ENCODE data around the gene SSRP1.
A peak's percentile ranks its signal among the peaks of the same experiment; 100 is the strongest.
"Not testable (repeated sequence)": the region's sequence is repeated elsewhere in the genome, so short reads cannot be mapped to it uniquely, and the experiment has no call there.

Gene SSRP1, protein sequence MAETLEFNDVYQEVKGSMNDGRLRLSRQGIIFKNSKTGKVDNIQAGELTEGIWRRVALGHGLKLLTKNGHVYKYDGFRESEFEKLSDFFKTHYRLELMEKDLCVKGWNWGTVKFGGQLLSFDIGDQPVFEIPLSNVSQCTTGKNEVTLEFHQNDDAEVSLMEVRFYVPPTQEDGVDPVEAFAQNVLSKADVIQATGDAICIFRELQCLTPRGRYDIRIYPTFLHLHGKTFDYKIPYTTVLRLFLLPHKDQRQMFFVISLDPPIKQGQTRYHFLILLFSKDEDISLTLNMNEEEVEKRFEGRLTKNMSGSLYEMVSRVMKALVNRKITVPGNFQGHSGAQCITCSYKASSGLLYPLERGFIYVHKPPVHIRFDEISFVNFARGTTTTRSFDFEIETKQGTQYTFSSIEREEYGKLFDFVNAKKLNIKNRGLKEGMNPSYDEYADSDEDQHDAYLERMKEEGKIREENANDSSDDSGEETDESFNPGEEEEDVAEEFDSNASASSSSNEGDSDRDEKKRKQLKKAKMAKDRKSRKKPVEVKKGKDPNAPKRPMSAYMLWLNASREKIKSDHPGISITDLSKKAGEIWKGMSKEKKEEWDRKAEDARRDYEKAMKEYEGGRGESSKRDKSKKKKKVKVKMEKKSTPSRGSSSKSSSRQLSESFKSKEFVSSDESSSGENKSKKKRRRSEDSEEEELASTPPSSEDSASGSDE

DNA sequence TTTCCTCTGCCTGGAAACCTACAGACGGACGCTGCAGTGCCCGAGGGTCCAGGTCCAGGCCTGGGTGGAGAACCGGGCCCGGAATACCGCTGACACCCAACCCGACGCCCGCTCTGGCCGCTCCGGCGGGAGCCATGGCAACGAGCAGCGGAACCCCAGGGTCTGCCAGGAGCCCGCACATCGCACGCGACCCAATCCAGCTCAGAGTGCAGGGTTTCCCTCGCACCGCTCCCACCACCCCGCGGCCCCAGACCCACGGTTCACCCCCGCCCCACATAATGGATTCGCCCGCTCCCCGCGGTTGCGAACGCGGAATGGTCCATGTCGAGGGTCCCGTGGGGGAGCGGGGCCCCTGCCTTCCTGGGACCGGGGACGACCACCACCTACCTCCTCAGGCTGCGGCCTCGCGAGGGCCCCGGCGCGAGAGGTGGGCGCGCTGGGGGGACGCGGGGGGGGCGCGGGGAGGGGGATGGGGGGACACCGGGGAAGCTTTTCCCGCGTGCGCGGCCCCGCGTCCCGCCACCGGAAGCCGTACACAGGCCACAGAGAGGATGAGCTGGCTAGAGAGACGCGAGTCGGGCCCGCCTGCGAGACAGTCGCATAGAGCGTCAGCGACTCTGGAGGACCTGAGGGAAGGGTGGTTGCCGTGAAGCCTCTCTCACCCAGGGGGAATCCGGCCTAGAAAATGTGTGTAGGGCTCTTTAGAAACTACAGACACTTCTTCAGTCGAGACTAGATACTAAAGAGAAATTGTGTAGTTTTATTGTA, at the start of gene SSRP1:
SSRP1 (minus strand) TSS at position 550 of the 768 bp plus-strand sequence. CDS start 771 bp downstream, outside the sequence.
- DNase-seq: peak; percentile 89

DNA sequence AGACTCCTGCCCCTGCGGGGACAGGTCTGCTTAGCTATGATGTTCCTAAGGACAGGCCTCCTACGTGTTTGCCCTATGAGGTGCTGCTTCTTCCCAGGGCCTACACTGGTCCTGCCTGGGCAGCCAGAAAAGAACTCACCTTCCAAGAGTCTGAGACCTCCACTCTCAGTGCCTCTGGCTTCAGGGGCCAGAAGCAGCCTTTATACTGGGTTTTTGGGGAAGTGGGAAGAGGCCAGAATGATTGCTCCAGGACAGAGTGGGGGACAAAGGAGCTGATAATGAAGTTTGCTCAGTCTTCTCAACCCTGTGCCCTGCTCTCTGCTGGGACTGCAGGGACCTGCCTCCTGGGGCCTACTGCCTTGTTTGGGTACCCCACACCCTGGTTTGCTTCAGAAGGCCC, 45.3 kb upstream of the SSRP1 start, which contains the start of gene PRG3:
PRG3 (minus strand) TSS at position 176 of the 400 bp plus-strand sequence. CDS start 442 bp downstream, outside the sequence.
- no peak for DNase-seq

DNA sequence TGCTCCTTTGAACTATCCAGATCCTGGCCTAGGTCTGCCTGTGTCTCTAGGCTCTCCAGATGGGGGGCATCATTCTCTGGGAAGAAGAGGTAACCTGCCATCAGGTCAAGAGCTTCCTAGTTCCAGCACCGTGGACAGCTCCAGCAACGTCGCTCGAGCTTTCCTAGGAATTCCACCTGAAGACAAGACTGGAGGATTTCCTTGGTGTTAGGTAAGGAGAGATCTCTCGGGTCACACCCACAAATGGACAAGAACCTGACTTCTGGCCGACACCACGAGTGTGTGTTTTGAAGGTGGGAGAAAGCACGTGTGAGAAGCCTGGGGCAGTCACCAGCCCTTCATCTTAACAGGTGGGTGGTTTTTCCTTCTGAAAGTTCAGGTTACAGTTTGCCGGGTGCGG, 44.0 kb upstream of the SSRP1 start:
- DNase-seq: no peak

DNA sequence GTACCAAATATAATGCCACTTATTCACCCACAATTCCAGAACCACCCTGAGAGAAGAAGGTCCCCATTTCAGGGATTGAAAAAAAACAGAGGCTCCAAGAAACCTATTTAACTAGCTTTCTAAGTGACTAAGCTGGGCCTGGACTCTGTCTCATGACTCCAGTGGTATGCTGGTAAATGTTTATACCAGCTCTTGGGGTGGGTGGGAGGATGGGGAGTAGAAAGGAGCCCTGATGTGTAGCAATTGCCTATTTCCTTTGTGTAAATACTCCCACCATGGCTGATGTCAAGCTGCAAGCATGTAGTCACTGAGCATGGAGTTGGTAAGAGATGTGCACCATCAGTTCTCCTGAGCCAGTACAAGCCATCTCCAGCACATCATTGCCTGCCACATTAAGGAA, 42.5 kb upstream of the SSRP1 start:
- DNase-seq: no peak

DNA sequence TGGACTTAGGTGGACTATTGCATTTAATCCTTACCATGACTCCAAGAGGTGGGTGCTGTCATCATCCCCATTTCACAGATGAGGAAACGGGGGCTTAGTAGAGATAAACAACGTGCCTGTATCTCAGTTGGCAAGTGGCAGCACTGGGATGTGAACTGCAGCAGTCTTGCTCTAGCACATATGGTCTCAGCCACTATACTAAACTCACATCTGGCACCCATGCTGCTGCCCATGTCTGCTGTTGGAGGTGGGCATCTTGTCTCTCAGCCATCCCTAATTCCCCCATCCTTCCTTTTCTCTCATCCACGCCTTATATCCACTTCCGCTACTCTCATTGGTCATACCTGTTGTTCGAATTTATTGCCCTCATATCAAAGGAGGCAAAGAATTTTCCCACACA, 41.4 kb upstream of the SSRP1 start:
- DNase-seq: no peak

DNA sequence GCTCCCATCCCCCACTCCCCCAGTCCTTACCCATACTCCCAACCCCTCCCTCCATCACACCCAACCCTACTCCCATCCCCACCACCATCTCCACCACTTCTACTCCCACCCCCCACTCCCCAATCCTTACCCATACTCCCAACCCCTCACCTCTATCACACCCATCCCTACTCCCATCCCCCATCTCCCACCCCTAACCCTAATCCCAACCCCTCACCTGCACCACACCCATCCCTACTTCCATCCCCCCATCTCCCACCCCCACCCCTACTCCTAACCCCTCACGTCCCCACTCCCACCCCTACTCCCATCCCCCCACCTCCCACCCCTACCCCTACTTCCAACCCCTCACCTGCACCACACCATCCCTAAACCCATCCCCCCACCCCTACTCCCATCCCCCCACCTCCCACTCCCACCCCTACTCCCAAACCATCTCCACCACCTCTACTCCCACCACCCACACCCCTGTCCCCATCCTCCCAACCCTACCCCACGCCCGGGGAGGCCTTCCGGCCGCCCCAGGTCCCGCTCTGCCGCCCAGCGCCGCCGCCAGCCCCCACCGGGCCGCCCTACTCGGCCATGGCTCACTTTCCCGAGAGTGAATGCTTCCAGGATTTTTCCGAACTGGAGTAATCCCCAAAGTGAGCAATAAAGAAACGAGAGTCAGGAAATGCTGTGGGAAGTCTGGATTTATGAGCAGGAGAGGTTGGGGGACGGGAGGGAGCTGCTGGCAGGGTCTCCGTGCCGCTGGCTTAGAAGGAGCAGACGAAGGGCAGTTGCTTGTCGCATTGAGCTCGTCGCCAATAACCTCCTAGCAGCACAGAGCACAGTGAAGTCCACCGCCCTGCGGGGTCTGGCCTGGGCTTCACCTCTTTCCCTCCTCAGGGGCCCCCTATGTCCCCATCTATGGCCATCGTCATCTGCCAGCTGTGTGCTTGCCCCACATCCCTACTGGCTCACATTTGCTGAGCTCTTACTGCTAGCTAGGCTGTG, 40.7 kb upstream of the SSRP1 start:
- DNase-seq: no peak

DNA sequence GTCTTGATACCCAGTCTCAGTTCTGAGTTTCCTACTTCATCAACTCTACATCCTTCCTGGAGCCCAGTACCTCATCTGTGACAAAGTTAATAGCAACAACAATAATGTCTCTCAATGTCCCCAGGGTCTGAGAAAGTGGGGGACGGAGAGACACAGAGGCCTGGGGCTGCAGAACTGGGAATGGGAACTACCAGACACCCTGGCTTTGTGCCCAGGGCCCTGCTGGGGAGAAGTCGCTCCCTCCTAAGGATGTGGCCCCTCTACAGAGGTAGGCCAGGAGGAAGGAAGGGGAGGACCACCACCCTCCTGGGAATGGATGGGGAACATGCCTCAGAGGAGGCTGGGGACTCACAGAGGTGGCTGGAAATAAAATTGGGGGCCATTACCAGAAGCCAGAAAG, 39.8 kb upstream of the SSRP1 start:
- DNase-seq: no peak

DNA sequence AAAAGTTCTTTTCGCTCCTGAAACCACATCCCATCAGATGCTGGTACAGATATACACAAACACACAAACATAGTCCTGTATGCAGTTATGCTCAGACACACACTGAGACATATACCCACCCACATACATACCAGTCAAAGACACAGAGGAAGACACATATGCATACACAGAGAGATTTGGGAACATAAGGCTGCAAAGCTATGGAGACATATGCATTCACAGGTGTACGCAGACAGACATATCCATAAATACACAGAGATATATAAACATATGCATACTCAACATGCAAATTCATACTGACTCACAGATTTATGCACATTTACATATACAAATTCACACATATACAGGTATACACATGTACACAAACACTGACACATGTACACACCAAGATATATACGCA, 39.3 kb upstream of the SSRP1 start:
- DNase-seq: no peak

DNA sequence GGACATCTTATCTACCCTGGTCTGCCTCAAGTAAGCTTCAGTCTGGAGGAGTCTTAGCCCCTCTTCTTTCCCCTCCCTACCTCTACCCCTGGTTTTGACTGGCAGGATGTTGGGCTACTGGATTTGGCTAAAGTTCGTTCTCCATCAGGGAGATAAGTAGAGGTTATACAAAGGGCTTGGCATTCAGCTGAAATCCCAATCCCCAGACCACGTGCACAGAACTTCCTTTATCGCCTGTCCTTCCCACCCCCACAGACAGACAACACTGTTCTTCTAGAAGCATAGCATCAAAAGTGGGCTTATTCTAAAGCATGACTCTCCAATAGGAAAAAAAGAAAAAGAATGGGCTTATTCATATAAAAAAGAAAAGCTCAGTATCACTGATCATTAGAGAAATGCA, 37.5 kb upstream of the SSRP1 start:
- DNase-seq: no peak

DNA sequence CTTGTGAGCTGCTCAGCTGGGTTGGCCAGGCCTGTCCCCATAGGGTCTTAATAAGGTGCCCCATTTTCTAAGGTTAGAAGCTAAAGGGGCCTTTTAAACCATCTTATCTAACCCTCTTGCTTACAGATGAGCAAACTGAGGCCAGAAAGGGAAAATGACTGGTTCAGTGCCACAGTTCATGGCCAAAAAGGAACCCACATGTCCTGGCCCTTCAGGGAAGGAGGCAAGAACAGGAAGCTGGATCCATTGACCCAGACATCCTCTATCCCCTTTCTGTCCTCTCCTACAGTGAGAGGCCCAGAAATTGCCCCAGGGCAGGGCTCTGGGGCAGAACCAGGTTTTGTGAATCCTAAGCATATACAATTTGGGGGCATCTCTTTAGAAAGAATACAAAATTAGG, 35.2 kb upstream of the SSRP1 start:
- DNase-seq: no peak

DNA sequence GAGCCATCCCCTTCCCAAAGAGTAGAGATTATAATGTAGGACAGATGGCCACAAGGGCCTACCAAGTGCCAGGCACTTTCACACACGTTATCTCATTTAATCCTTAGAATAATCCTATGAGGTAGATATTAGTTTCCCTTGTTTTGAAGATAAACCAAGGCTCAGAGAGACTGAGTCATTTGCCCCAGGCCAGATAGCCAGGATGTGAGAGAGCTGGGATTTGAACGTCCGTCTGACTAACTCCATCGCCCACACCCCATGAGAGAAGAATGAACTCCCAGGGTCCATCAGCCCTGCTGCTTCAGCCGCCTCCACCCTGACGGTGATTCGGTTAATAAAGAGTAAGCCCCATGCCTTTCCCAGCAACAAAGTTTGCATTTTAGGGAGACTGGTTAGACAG, 34.6 kb upstream of the SSRP1 start:
- DNase-seq: no peak

DNA sequence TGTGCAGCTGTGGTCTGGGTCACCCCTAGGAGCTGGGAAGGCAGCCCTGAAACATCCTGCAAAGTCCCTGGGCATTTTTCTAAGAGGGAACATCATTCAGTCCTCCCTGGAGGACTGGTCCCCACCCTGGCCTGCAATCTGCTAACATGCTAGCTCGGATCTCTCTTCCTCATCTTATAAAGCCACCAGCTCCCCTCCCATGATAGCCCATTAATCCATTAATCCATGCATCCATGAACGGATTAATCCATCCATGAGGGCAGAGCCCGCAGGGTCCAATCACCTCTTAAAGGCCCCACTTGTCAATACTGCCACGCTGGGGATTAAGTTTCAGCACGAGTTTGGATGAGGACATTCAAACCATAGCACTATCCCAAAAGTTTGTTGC, 33.1 kb upstream of the SSRP1 start:
- DNase-seq: no peak

DNA sequence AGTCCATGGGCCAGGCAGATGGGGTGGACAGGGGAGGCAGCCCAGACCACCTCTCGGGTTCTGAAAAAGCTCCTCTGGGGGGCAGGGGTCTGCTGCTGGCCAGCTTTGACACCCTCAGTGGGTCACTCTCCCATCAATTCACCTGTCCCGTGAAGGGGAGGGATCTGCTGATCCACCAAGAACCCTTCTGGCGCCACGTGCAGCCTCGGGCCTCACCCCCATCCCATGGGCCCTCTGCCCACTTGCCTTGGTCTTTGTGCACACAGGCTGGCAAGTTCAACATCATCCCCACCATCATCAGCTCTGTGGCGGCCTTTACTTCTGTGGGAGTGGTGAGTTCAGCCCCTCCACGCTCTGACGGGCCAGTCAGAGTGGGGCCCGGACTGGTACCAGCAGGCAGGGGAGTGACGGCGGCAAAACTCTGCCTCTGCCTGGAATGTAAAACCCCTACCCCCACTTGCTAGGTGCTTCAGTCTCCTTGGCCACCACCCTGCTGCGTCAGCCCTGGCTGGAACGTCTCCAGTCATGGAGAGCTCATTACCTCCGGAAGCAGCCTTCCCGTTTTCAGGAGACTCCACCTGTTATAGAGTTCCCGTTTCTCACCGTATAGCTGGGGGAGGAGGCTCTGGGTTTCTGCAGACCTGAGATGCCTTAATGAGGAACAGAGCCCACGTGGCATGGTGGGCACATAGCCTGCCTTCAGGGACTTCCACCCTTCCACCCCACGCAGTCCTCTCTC, 32.6 kb upstream of the SSRP1 start:
- no peak for DNase-seq

DNA sequence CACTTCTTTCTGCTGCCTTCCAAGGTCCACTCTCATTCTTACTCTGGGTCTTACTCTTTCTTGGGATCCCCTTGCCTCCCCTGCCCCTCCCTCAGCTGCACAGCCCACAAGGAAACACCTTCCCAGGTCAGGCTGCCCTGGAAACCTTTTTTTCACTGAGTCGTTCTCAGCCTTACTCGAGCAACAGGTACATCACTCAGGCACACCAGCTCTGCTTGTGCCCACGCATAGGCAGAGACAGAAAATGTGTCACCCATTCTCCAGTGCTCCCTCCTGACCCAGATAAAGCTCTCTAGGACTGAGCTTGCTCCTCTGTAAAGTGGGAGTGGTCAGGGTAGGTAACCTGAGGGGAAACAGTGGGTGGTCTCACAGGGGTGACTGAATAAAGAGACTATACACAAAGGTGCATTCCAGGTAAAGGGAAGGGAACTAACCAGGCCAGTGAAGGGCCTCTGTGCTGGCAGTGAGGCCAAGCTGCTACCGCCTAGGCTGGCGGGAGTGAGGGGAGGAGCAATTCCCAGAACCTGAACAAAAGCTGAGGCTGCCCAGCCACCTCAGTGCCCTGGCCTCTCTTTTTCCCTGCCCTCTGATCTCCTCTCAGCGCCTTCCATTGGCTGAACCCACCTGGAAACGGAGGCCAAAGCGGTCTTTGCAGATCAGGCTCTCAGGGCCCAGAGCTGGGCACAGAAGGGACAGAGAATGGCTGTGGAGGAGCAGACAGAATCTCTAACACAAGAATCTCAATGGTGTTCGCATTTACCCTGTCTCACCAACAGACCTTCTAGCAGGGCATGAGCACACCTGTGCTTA, 29.4 kb upstream of the SSRP1 start:
- no peak for DNase-seq

DNA sequence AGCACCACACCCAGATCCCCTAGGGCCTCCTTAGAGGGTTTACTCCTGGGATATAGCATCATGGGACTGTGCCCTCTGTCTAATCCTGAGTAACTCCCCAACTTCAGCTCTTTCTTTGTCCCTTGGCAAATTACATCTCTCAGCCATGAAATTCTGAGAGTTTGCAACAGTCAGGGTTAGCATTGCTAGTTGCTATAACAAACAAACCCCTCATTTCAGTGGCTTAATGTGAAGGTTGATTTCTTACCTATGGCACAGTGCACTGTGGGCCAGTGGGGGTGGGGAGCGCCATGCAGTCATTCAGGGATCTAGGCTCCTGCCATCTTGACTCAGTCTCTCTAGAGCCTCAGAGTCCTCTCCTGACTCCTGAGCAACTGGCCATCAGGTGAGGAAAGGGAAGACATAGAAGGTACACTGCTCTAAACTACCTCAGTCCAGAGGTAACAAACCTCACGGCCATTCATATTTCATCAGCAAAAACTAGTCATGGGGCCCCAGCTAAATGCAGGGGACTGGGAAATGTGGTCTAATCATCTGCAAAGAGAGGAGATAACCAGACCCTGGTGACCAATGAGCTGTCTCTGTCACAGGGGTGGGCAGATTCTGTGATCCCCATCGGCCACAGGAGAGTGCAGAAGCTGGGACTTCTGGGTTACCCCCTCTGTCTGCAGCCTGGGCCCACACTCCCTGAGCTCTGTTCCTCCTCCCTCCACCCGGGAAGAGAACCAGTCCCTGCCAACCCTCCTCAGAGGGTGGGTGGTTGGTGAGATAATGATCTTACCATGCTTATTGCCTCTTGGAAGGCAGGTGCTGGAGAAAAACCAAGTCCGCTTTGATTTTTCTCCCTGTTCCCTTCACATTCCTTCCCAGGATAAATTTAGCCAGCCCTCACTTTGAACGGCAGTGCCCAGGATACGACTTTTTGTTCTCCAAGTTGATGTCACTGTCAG, 27.7 kb upstream of the SSRP1 start:
- no peak for DNase-seq

DNA sequence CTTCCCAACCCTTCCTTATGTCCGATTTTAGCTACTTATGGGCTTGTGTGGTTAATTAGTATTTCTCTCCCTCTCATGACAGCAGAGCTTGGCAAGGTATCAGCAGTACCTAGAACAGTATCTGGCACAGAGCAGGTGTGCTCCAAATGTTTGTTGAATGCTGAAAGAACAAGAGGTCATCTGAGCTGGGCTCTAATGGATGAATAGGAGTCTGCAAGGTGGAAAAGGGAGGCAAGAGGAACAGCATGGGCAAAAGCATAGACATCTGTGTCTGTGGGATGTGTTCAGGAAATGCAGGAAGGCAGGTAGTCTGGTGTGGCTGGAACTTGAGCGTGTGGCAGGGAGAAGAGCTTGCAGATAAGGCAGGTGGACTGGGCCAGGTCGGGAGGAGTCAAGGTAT, 26.2 kb upstream of the SSRP1 start:
- DNase-seq: no peak

DNA sequence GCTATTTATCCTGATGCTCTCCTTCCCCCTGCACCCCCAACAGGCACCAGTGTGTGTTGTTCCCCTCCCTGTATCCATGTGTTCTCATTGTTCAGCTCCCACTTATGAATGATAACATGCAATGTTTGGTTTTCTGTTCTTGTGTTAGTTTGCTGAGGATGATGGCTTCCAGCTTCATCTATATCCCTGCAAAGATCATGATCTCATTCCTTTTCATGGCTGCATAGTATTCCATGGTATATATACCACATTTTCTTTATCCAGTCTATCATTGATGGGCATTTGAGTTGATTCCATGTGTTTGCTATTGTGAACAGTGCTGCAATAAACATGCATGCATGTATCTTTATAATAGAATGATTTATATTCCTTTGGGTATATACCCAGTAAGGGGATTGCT, 25.7 kb upstream of the SSRP1 start:
- DNase-seq: not testable (repeated sequence)

DNA sequence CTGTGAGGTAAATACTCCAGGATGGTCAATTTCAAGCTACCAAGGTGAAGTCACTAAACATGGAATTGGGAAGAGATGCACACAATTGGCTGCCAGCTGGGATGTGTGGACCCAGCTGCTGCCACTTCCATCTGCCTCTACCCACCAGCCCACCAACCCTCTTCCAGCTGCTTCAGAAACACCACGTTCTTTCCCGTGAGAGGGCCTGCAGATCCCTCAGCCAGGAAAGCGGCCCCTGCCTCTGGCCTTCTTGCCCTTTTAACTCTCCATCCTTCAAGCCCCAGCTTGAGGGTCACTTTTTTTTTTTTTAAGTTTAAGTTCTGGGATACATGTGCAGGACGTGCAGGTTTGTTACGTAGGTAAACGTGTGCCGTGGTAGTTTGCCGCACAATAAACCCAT, 25.3 kb upstream of the SSRP1 start:
- DNase-seq: no peak

DNA sequence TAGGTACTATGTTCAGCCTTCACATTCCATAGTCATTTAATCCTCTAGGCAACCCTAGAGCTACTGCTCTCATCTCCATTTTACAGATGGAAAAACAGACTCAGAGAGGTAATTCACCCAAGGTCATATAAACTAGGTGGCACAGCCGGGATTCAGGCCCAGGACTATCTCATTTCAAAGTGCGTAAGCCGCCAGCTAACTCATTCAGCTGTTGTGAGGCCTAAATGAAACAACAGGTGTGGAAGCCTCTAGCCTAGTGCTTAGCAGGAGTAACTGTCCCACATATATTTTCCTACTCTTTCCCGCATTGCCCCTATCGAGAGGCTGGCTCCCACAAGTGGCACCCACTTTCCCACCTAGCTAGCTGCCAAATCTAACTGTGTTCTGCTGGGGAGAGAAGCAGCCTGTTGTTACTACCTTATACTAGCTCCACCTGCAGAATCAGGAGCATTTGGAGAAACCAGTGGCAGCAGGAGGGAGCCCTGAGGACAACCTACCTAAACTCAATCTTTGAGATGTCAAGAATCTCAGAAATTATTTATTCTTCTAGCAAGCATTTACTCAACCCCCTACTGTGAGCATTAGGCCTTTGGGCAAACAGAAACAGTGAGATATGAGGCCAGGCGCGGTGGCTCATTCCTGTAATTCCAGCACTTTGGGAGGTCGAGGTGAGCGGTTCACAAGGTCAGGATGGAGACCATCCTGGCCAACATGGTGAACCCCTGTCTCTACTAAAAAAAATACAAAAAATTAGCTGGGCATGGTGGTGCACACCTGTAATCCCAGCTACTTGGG, 24.4 kb upstream of the SSRP1 start:
- DNase-seq: no peak
